HepG2 (cell line): ENCODE measurements around the gene SLC6A6. TPM values are rescaled to one million over a fixed set of nuclear protein-coding genes. Genes with fewer than 3 reads are reported as not detected.

Experiments used
- ATAC-seq: fragments of 200-7000 bp; cut with Tn5 transposase; 3 replicates; pipeline ENCODE4 v1.9.1; 2020; ENCODE audit warnings: mild to moderate bottlenecking, moderate library complexity
- BruUV-seq: library from RNA; stranded (reverse); fragments of 400-500 nt; replicated peaks from 2 replicates; lab custom pipeline; 2021; lab: Mats Ljungman, UMichigan
- CTCF ChIA-PET: fragments of 300-600 bp; formaldehyde crosslinking; extraction: SDS; loops from one replicate; lab custom pipeline; 2021; ENCODE audit warnings: low total read pairs, inconsistent platforms, low intra/inter-chr PET ratio; lab: Yijun Ruan, JAX
- POLR2A ChIA-PET: fragments of 350-600 bp; sonication (Branson Sonifier 250); formaldehyde crosslinking; loops from one replicate; lab custom pipeline; 2020; ENCODE audit warnings: antibody characterized with exemption, inconsistent platforms; lab: Yijun Ruan, JAX
- DNase-seq: peaks from one replicate; pipeline ENCODE4 v3.0.0-alpha.2; 2015; ENCODE audit warnings: low spot score
- FAIRE-seq: peaks from 3 replicates; lab custom pipeline; 2011; peaks lifted over from hg19 to GRCh38; lab: Jason Lieb, UNC
- H2AFZ ChIP-seq: one replicate; pipeline ENCODE4 v1.6.1; 2011; ENCODE audit warnings: low read length, inconsistent platforms
- H3K27ac ChIP-seq: fragments of 300-600 bp; 3 replicates; pipeline ENCODE4 v1.8.0; 2011; ENCODE audit warnings: mixed run types, mild to moderate bottlenecking, mixed read lengths, low read length, inconsistent platforms; ENCODE audit not compliant: insufficient read depth; ENCODE audit errors: extremely low read length
- H3K27me3 ChIP-seq, 2 experiments: fragments of 200-600 bp in 1 of 2; 2 replicates in 1 of 2; 3 replicates in 1 of 2; pipeline versions ENCODE4 v1.6.0 to v1.8.0; 2011; ENCODE audit warnings: low read length in 2 of 2, mild to moderate bottlenecking in 2 of 2, moderate library complexity in 2 of 2, inconsistent platforms in 1 of 2; ENCODE audit not compliant: insufficient read depth in 2 of 2, control insufficient read depth in 1 of 2
- H3K36me3 ChIP-seq, 2 experiments: fragments of 200-600 bp in 1 of 2; replicated peaks in 1 of 2; 2 replicates in 1 of 2; 3 replicates in 1 of 2; pipeline versions ENCODE4 v1.5.1 to v1.8.0; 2011; ENCODE audit warnings: low read length in 2 of 2, inconsistent platforms in 1 of 2; ENCODE audit not compliant: insufficient read depth in 2 of 2, control insufficient read depth in 1 of 2
- H3K4me1 ChIP-seq: 2 replicates; pipeline ENCODE4 v1.5.1; 2012; ENCODE audit warnings: low read length, inconsistent platforms; ENCODE audit not compliant: insufficient read depth
- H3K4me2 ChIP-seq: 2 replicates; pipeline ENCODE4 v1.6.0; 2011; ENCODE audit warnings: low read depth, low read length, inconsistent platforms
- H3K4me3 ChIP-seq, 3 experiments: fragments of 200-600 bp in 1 of 3; sonication (generic), shearing (Covaris generic) in 1 of 3; replicated peaks in 1 of 3; 2 replicates each; pipeline ENCODE4 v1.5.1; 2011 to 2016; ENCODE audit warnings: low read length in 3 of 3, inconsistent platforms in 2 of 3, low read depth in 2 of 3, mild to moderate bottlenecking in 2 of 3, control low read depth in 1 of 3, mixed read lengths in 1 of 3; ENCODE audit not compliant: insufficient read depth in 1 of 3
- H3K79me2 ChIP-seq: one replicate; pipeline ENCODE4 v1.6.1; 2011; ENCODE audit warnings: low read length, inconsistent platforms; ENCODE audit not compliant: insufficient read depth
- H3K9ac ChIP-seq: 2 replicates; pipeline ENCODE4 v1.6.0; 2011; ENCODE audit warnings: mild to moderate bottlenecking, low read depth, low read length, inconsistent platforms; ENCODE audit not compliant: insufficient read depth
- H3K9me3 ChIP-seq: 2 replicates; pipeline ENCODE4 v1.5.1; 2012; ENCODE audit warnings: mild to moderate bottlenecking, low read length
- H4K20me1 ChIP-seq: 2 replicates; pipeline ENCODE4 v1.6.0; 2011; ENCODE audit warnings: inconsistent platforms, mild to moderate bottlenecking, low read length, moderate library complexity; ENCODE audit not compliant: insufficient read depth
- AKAP8 ChIP-seq: sonication (generic); formaldehyde crosslinking; IDR thresholded peaks from 2 replicates; pipeline ENCODE4 v1.5.1; 2020; ENCODE audit warnings: mild to moderate bottlenecking, missing genetic modification reagents
- CAMTA2 ChIP-seq: sonication (generic); formaldehyde crosslinking; IDR thresholded peaks from 2 replicates; pipeline ENCODE4 v1.4.0; 2020; ENCODE audit warnings: mild to moderate bottlenecking, missing genetic modification reagents, borderline replicate concordance
- FOXO4 ChIP-seq: sonication (generic); formaldehyde crosslinking; conservative IDR thresholded peaks from 2 replicates; pipeline ENCODE4 v1.8.1; 2023; ENCODE audit warnings: missing genetic modification reagents
- IRX3 ChIP-seq: sonication (generic); formaldehyde crosslinking; IDR thresholded peaks from 2 replicates; pipeline ENCODE4 v1.8.1; 2023; ENCODE audit warnings: mild to moderate bottlenecking, low read depth, missing genetic modification reagents, borderline replicate concordance
- PHF20 ChIP-seq: sonication (generic); formaldehyde crosslinking; IDR thresholded peaks from 2 replicates; pipeline ENCODE4 v1.5.0; 2020; ENCODE audit warnings: mild to moderate bottlenecking, missing genetic modification reagents
- POGK ChIP-seq: sonication (generic); formaldehyde crosslinking; conservative IDR thresholded peaks from 2 replicates; pipeline ENCODE4 v1.8.0; 2022; ENCODE audit warnings: mild to moderate bottlenecking, moderate library complexity, missing genetic modification reagents
- SETDB1 ChIP-seq: sonication (generic); formaldehyde crosslinking; IDR thresholded peaks from 2 replicates; pipeline ENCODE4 v1.5.1; 2020; ENCODE audit warnings: missing genetic modification reagents, mild to moderate bottlenecking, borderline replicate concordance
- SIN3A ChIP-seq: IDR thresholded peaks from 2 replicates; pipeline ENCODE4 v1.6.1; 2011; ENCODE audit warnings: low read depth, mild to moderate bottlenecking, control low read depth, low read length, borderline replicate concordance
- SNAPC5 ChIP-seq: sonication (generic); formaldehyde crosslinking; IDR thresholded peaks from 2 replicates; pipeline ENCODE4 v1.8.1; 2023; ENCODE audit warnings: mild to moderate bottlenecking, missing genetic modification reagents, borderline replicate concordance
- TFAP4 ChIP-seq: sonication (generic); IDR thresholded peaks from 2 replicates; pipeline ENCODE4 v1.6.1; 2016; ENCODE audit warnings: low read depth, borderline replicate concordance
- ZFYVE20 ChIP-seq: sonication (generic); formaldehyde crosslinking; IDR thresholded peaks from 2 replicates; pipeline ENCODE4 v1.8.0; 2023; ENCODE audit warnings: low read depth, mild to moderate bottlenecking, moderate library complexity, missing genetic modification reagents, borderline replicate concordance
- ZKSCAN1 ChIP-seq: fragments of 150-350 bp; IDR thresholded peaks from 2 replicates; pipeline ENCODE4 v1.6.1; 2014; ENCODE audit warnings: low read length
- ZNF17 ChIP-seq: sonication (generic); formaldehyde crosslinking; IDR thresholded peaks from 2 replicates; pipeline ENCODE4 v1.5.0; 2020; ENCODE audit warnings: mild to moderate bottlenecking, missing genetic modification reagents
- ZNF343 ChIP-seq: sonication (generic); formaldehyde crosslinking; IDR thresholded peaks from 2 replicates; pipeline ENCODE4 v1.4.0; 2020; ENCODE audit warnings: mild to moderate bottlenecking, missing genetic modification reagents
- ZNF556 ChIP-seq: sonication (generic); formaldehyde crosslinking; IDR thresholded peaks from 2 replicates; pipeline ENCODE4 v1.4.0; 2020; ENCODE audit warnings: mild to moderate bottlenecking, missing genetic modification reagents, borderline replicate concordance
- WGBS: methylation state at CpG from one replicate; pipeline ENCODE4 v1.1.6; 2017; ENCODE audit warnings: low lambda C conversion rate; 5-methylcytosine and 5-hydroxymethylcytosine counted together
- in situ Hi-C: cut with HindIII; loops from 2 replicates; pipeline ENCODE4 v1.10.0; 2017; ENCODE audit warnings: low pct_unique_long_range_greater_than_20kb; ENCODE audit not compliant: extremely low pct_ligation_motif_present
- intact Hi-C: fragments of 100-400 bp; cut with micrococcal nuclease; formaldehyde crosslinking; loops from one replicate; pipeline ENCODE4 v1.10.0; 2022; ENCODE audit not compliant: unreplicated experiment
- polyA plus RNA-seq, 8 experiments: library from polyadenylated mRNA; depleted of rRNA in 3 of 8; stranded (reverse) in 7 of 8; unstranded in 1 of 8; fragments of >200 nt; fragmentation: Illumina TruSeq in 4 of 8; extraction: Trizol in 4 of 8; gene quantifications; 2 replicates each; pipeline versions ENCODE4 v1.2.1 to v1.2.3, GENCODE V29; 2011 to 2016; ENCODE audit warnings: low read depth in 4 of 8, missing spikeins in 1 of 8, mixed read lengths in 1 of 8; ENCODE audit not compliant: insufficient read depth in 1 of 8
- total RNA-seq, 5 experiments: library from RNA; depleted of rRNA; stranded (reverse); fragments of >200 nt; fragmentation: Illumina TruSeq; extraction: Trizol; gene quantifications; 2 replicates each; pipeline ENCODE4 v1.2.3, GENCODE V29; 2016; ENCODE audit warnings: low read depth in 1 of 5

SLC6A6 gene
- total and polyA plus RNA-seq, 2 of the 13 experiments (the other 11 are each of a cell fraction or from before 2014, with no cell fraction given), result 14.1 to 20.7 TPM

DNA sequence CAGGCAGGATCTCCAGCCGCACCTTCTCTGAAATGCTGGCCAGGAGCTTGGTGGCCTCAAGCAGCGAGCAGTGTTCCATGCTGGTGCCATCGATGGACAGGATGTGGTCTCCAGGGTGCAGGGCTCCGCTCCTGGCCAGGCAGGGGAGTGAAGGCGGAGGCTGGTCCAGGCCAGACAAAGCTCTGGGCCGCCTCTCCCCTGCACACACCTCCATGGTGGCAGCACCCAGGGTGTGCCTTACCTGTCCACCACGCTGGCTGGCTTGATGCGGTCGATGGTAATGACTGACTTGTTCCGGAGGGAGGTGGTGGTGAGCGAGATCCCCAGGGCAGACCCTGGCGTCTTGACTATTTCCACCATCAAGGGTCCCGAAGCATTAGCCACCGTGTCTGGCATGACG, 117.7 kb downstream of the SLC6A6 start:
- CTCF ChIA-PET, result no interaction called here
- WGBS, result 46% methylated on average over 10 of the region's 15 CpGs
- H3K27ac ChIP-seq, result no peak overlapping the region
- H3K4me3 ChIP-seq, result no peak overlapping the region
- no peaks in the 10 kb centered on the region for H3K4me1 ChIP-seq
- ATAC-seq, result peak; percentile 34; the same call in 2 of the 3 replicates
- in situ Hi-C loops (no loop called here), intact Hi-C loops (no loop called here)
- H3K9ac ChIP-seq, result no peak overlapping the region
- POLR2A ChIA-PET, result no interaction called here
- FAIRE-seq, result no peak
- no peaks in the 10 kb centered on the region for H3K79me2 ChIP-seq
- no peaks in the 10 kb centered on the region for H4K20me1 ChIP-seq
- DNase-seq, result no peak
- peaks cover 4 to 21% of the 10 kb centered on the region in 2 experiments; a peak in 3 of 5 replicates for H3K27me3 ChIP-seq
- TF ChIP-seq ZKSCAN1, result no peak
- TF ChIP-seq ZNF556 (CRISPR knock-in tag), result no peak
- no peaks in the 10 kb centered on the region for H3K36me3 ChIP-seq
- no peak overlapping the region for H3K4me2 ChIP-seq
- no peak overlapping the region for H2AFZ ChIP-seq
- no TSS peak for BruUV-seq
- H3K9me3 ChIP-seq, result no peaks in the 10 kb centered on the region

- H3K4me3 ChIP-seq, result no peak overlapping the region
- in situ Hi-C loops, result no loop called here
- ChIA-PET POLR2A (no interaction called here), CTCF (no interaction called here)
- no peaks in the 10 kb centered on the region for H3K79me2 ChIP-seq
- no peak overlapping the region for H3K9ac ChIP-seq
- peaks cover 5 to 21% of the 10 kb centered on the region in 2 experiments; a peak in 3 of 5 replicates for H3K27me3 ChIP-seq
- ATAC-seq (no peak), FAIRE-seq (no peak), DNase-seq (no peak)
- H3K27ac ChIP-seq, result no peak overlapping the region
- H4K20me1 ChIP-seq, result no peaks in the 10 kb centered on the region
- H3K36me3 ChIP-seq, result no peaks in the 10 kb centered on the region
- intact Hi-C loops, result no loop called here
- no peaks in the 10 kb centered on the region for H3K4me1 ChIP-seq
- H2AFZ ChIP-seq, result no peak overlapping the region
- no peaks in the 10 kb centered on the region for H3K9me3 ChIP-seq
- no TSS peak for BruUV-seq
- H3K4me2 ChIP-seq, result no peak overlapping the region
- WGBS, result 46% methylated on average over 8 of the region's 8 CpGs
- TF ChIP-seq ZNF343 (no peak), ZNF17 (CRISPR knock-in tag) (no peak), AKAP8 (no peak), CAMTA2 (CRISPR knock-in tag) (no peak), ZFYVE20 (CRISPR knock-in tag) (no peak), SETDB1 (no peak), SNAPC5 (no peak), PHF20 (CRISPR knock-in tag) (no peak), SIN3A (no peak), POGK (CRISPR knock-in tag) (no peak), IRX3 (CRISPR knock-in tag) (no peak), TFAP4 (no peak), FOXO4 (CRISPR knock-in tag) (no peak)
These were observed 118.6 kb downstream of the SLC6A6 start for GRCh38 chr3:14520967-14521366.
